KBM-7 (cell line): Measurements from ENCODE around the gene PPP1R17.

ENCODE experiments used
- DNase-seq: peaks from one replicate; pipeline ENCODE4 v3.0.0-alpha.2; 2015
- in situ Hi-C: fragments of 300-500 bp; cut with MboI; formaldehyde crosslinking; loops from 2 replicates; pipeline ENCODE4 v1.14.3; 2020; ENCODE audit warnings: low sequenced_read_pairs, low pct_unique_long_range_greater_than_20kb, mixed read lengths

The PPP1R17 gene

GRCh38 chr7:31687024-31687748 lies at the start of gene PPP1R17:
Gene PPP1R17 (plus strand): TSS chr7:31687215. CDS start chr7:31692442, 5,227 bp downstream.
- in situ Hi-C loops = no loop called here

GRCh38 chr7:31640381-31640780 lies 46.6 kb upstream of the PPP1R17 start:
- in situ Hi-C loops = no loop called here
- no peak for DNase-seq

More at GRCh38 chr7:31687024-31687748, at the start of gene PPP1R17:
- no peak for DNase-seq

- DNase-seq = no peak
- in situ Hi-C loops = no loop called here
These were observed 44.3 kb upstream of the PPP1R17 start for GRCh38 chr7:31642681-31643115.

DNA sequence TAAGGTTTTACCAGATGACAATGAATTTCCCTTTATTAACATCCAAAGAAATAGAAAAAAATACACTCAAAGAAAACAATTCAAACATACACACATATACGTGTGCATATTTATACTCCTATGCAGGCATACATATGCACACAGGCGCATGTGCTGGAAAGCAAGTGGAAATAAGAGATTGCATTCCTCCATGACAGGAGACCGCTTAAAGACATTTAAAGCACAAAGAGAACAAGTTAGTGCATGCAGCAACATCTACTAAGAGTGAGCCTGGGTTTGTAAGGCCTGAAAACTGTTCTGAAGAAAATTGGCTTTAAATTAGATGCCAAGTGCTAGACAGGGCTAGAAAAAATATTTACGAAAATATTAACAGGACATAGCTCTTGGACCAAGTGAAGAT lies 40.1 kb upstream of the PPP1R17 start:
- DNase-seq = no peak
- in situ Hi-C loops = no loop called here

DNA sequence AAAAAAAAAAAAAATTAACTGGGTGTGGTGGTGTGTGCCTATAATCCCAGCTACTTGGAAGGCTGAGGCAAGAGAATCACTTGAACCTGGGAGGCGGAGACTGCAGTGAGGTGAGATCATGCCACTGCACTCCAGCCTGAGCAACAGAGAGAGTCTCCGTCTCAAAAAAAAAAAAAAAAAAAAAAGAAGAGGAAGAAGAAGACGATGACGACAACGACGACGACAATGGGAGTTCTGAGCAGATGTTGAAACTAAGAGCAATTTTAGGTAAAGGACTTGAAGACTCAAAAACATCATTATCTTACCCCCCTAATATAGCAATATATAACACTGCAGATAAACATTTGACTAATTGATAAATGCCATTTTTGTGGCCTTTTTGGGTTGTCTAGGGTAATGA lies 39.5 kb upstream of the PPP1R17 start:
- in situ Hi-C loops = no loop called here
- DNase-seq = no peak

- in situ Hi-C loops = no loop called here
- no peak for DNase-seq
These were observed 38.7 kb upstream of the PPP1R17 start for GRCh38 chr7:31648288-31648687.

DNA sequence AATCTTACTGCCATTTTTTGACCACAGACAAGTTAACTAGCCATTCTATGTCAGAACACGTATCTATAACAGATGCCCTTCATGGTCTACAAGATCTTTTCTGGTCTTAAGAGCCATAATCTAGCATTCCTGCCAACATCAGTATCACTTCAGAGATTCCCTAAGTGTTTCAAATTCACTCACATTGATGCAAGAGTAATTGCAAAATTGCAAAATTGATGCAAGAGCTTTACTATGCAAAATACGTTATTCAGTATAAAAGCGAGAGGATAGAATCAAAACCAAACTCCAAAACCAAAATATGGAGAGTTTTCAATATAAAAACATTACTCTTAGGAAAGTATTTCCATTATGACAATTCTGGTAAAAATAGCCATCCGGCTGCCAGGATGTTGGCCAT lies 38.1 kb upstream of the PPP1R17 start:
- no peak for DNase-seq
- in situ Hi-C loops = no loop called here

DNA sequence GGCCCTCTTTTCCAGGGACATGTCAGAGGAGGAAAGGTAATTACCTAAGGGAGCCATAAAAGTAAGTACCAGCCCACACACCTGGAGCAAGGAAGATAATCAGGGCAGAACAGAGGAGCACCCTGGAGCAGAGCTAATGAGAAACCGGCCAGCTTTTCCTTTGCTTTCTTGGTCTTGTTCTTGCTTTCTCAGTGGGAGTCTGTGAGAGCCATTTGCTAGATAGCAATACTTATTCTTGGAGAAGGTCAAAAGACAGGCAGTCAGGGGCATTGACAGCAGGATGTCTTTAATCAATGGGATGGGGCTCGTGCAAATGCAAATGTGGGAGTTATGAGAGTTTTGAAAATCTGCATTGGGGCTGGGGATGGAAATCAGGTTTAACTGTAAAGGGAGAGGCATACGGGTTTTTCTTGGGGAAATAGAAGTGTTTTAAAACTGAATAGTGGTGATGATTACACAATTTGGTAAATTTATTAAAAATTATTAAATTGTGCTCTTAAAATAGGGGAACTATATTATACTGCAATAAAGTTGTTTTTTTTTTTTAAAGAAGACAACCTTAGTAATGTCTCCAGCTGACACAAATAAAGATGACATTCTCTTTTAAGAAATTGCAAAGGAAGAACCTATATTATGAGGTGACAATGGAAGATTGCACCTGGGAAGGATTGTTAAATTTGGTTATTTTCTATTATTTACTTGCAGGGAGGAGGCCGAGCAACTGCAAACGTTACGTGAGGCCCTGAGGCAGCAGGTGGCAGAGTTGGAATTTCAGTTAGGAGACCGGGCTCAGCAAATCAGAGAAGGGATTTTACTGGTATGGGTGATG lies 35.6 kb upstream of the PPP1R17 start:
- DNase-seq = no peak
- in situ Hi-C loops = no loop called here

- in situ Hi-C loops = no loop called here
These were observed 35.0 kb upstream of the PPP1R17 start for GRCh38 chr7:31652063-31652326.

GRCh38 chr7:31663072-31663471 lies 23.9 kb upstream of the PPP1R17 start:
- DNase-seq = no peak
- in situ Hi-C loops = no loop called here

More at GRCh38 chr7:31652063-31652326, 35.0 kb upstream of the PPP1R17 start:
- no peak for DNase-seq

DNA sequence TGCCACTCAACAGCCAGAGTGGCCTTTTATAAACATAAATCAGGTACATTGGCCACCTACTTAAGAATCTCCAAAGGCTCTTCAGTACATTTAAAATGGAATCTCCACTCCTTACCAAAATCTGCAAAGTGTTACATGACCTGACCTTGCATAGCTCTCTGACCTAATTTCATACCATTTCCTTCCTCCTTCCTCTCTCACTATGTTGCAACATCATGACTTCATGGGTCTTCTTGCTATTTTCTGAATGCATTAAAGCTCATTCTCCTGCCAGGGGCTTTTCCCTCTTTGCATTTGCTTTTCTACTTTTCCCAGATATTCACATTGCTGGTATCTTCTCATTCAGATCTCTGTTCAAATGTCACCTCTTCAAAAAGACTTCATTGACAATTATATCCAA lies 22.1 kb upstream of the PPP1R17 start:
- no peak for DNase-seq
- in situ Hi-C loops = no loop called here

GRCh38 chr7:31665546-31665945 lies 21.5 kb upstream of the PPP1R17 start:
- in situ Hi-C loops = no loop called here
- DNase-seq = no peak

DNA sequence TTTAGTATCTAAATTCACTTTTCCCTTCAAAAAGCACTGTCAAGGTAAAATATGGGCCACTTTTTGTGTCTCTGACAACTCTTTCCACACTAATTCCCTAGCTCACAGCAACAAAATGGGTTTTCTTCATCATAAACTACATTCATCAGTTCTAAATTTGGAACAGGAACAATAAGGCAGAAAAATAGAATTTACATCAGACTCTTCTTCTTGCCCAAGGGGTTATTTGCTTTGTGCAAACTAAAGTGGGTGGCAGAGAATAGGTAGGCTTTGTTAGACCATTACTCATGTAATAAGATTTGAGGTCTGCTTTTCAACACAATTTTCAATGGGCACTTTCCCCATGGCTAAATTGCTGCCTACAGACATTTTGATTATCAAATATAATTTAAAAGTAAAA lies 17.6 kb upstream of the PPP1R17 start:
- in situ Hi-C loops = no loop called here
- DNase-seq = no peak

GRCh38 chr7:31679574-31680305 lies 7.3 kb upstream of the PPP1R17 start:
- in situ Hi-C loops = no loop called here
- DNase-seq = no peak

DNA sequence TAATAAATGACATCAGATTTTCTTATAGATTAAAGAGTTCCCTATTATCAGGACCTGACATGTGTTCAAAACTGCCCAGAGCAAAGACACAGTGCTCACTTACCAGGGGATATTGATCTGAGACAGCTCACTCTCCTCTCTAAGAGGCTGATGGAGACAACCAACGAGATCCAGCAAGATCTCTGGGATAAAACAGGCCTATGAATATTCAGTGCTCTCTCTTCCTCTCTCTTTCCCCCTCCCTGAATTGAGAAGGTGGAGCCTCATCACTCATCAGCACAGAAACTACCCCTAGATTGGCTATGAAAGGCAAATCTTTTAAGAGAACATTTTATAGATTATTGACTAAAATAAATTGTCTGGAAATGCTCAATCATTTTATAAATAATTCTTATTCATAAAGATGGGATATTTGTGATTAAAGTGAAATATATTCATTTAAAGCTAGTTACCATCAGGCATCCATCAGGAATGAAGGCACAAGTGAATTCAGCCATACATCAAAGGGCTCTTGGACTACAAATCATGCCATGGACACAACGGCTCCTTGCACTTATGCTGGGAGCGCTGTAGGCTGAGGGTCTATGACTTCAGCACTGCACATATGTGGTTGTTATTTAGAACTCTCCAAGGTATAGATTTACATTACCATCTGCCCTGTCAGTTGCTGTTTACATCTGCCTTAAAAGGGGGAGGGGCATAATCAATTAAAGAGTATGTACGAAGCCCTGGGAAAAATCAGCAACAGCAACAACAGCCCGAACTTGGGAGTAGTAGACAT lies 3.4 kb upstream of the PPP1R17 start:
- in situ Hi-C loops = no loop called here
- DNase-seq = no peak

DNA sequence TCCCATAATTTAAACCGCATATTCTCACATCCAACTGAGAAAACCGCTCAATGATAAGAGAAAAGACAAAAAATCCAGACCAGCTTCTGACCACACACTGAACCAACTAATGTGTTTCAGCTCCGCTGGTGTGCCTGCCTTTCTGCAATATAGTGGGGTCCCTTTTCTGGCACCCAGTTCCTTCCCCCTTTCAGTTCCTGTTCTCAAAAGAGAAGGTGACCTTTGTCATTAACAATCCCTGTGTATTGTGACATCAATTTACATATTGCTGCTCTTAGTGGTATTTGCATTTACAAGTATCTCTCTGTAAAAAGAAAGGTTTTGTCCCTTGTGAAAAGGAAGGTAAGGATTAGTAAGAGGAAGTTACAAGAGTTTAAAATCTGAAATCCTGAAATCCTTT lies 1.4 kb downstream of the PPP1R17 start:
- in situ Hi-C loops = no loop called here
- no peak for DNase-seq

DNA sequence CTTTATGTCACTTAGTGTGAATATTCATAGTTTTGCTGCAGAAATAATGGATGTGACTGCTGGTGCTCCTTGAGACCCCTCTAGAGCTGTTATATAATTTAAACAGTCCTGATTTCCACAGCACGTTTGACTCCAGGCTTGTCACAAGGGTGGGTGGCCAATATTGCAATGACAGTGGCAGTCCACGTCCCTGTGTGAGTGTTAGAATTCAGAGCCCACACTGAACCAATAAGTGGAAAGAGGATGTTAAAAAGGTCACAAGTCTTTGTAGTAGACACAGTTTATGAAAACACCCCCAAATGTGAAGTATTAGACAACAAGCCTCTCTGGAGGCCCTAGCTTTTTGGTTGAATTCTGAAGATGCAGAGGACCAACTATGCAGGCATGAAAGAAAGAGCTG lies 2.0 kb downstream of the PPP1R17 start:
- no peak for DNase-seq
- in situ Hi-C loops = no loop called here

DNA sequence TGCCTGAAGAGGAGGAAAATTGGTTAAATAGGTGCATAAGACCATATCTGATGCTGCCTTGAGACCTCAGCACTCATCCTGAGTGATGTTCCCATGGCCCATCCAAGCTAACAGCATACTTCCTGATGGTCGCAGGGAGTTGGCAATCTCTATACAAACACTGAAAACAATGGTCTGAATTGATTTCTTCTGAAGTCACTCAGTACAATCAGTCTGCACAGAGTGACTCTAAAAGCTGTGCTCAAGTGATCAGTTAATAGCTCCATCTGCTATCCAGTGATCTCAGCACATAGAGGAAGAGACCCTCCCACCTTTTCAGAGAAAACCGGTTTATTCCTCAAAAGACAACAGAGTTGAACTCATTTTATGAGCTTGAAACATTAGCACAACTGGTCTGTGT lies 3.9 kb downstream of the PPP1R17 start:
- DNase-seq = no peak
- in situ Hi-C loops = no loop called here

DNA sequence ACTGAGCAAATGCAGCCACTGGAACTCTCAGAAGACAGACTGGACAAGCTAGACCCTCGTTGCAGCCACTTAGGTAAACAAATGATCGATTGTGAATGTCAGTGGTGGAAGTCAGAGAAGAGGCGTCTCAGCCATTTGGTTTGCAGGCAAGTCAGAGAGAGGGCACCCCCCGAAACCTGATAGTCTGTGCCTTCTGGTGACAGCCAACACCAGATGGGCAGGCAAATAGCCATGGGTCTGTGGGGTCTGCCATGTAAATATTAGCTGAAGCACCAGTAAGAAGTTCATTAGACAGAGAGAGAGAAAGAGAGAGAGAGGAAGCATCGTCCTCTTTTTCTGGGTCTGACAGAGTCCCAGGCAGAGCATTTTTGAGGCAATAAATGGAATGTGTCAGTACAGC lies 5.4 kb downstream of the PPP1R17 start:
- in situ Hi-C loops = no loop called here
- DNase-seq = no peak
